Measurements from ENCODE around the gene SV2A.
A peak's percentile ranks its signal among the peaks of the same experiment; 100 is the strongest.
"Not testable (repeated sequence)": the region's sequence is repeated elsewhere in the genome, so short reads cannot be mapped to it uniquely, and the experiment has no call there.

Gene SV2A

GRCh38 chr1:149886121-149886395 is 31.6 kb downstream of the SV2A start:
- CTCF ChIA-PET: interaction anchor here (0.7 to 1.3 kb wide), 2 partner anchors 194 to 283 kb away, joined by 3 to 5 read pairs; no protein-coding TSS in a partner anchor
- not testable (repeated sequence) for H3K4me1 ChIP-seq (ENCODE audit: control insufficient read depth, insufficient read depth, low read length); H3K9me3 ChIP-seq (ENCODE audit: control insufficient read depth, insufficient read depth, low read depth, low read length); H3K36me3 ChIP-seq (ENCODE audit: control insufficient read depth in 2 of 2, insufficient read depth in 1 of 2, low read length in 2 of 2)
- POLR2A ChIA-PET: interaction anchor here (0.5 to 4.0 kb wide), 18 partner anchors 14 to 359 kb away, joined by 3 to 48 read pairs (median 8); partner anchors contain the start of genes BOLA1, MTMR11, SF3B4 and SV2A
- peak overlapping the region; percentile 39 for H3K27ac ChIP-seq (ENCODE audit: extremely low read depth, low read depth, low read length)
- H3K4me3 ChIP-seq (ENCODE audit: low read depth, low read length): peak overlapping the region; percentile 58
- TF ChIP-seq HIC1 (tag by site-specific recombination; IDR thresholded peaks at IDR 0.05) (peak; percentile 74), REPIN1 (tag by site-specific recombination; IDR thresholded peaks at IDR 0.05; ENCODE audit: low read depth) (0 out of 2 replicates have a peak, but pooled peaks have one; percentile 6), YY1 (tag by site-specific recombination; IDR thresholded peaks at IDR 0.05) (0 out of 2 replicates have a peak, but pooled peaks have one; percentile 48), SCRT2 (tag by site-specific recombination; IDR thresholded peaks at IDR 0.05) (peak; percentile 11; the same call in 1 of the 2 replicates)

GRCh38 chr1:149885339-149886120 is 32.1 kb downstream of the SV2A start:
- ChIA-PET CTCF (interaction anchor here (0.7 kb wide), 1 partner anchor 194 kb away, joined by 3 read pairs; no protein-coding TSS in a partner anchor), POLR2A (interaction anchor here (0.5 to 4.0 kb wide), 11 partner anchors 32 to 360 kb away, joined by 3 to 30 read pairs (median 8); partner anchors contain the start of genes SF3B4, SV2A and VPS45)
- Histone ChIP-seq H3K9me3 (ENCODE audit: control insufficient read depth, insufficient read depth, low read depth, low read length) (no peaks in the 10 kb centered on the region), H3K4me1 (ENCODE audit: control insufficient read depth, insufficient read depth, low read length) (0 out of 2 replicates have a peak, but pooled peaks cover 2% of the 10 kb centered on the region), H3K4me3 (ENCODE audit: low read depth, low read length) (peak overlapping the region; percentile 58), H3K36me3 (ENCODE audit: control insufficient read depth in 2 of 2, insufficient read depth in 1 of 2, low read length in 2 of 2) (no peaks in the 10 kb centered on the region), H3K27ac (ENCODE audit: extremely low read depth, low read depth, low read length) (peak overlapping the region; percentile 39)
- TF ChIP-seq KLF1 (tag by site-specific recombination; IDR thresholded peaks at IDR 0.05): no peak; the same call in 1 of the 2 replicates
- no peak for TF ChIP-seq HIC1 (tag by site-specific recombination; IDR thresholded peaks at IDR 0.05)
- no peak for TF ChIP-seq ZNF362 (tag by site-specific recombination; IDR thresholded peaks at IDR 0.05)
- no peak for TF ChIP-seq ZNF645 (tag by site-specific recombination; IDR thresholded peaks at IDR 0.05)
- no peak for TF ChIP-seq MZF1 (tag by site-specific recombination; IDR thresholded peaks at IDR 0.05; ENCODE audit: borderline replicate concordance)
- no peak for TF ChIP-seq REPIN1 (tag by site-specific recombination; IDR thresholded peaks at IDR 0.05; ENCODE audit: low read depth)
- no peak for TF ChIP-seq ZNF132 (tag by site-specific recombination; IDR thresholded peaks at IDR 0.05; ENCODE audit: borderline replicate concordance)
- no peak for TF ChIP-seq ZNF704 (tag by site-specific recombination; IDR thresholded peaks at IDR 0.05)
- 0 out of 2 replicates have a peak, but pooled peaks have one; percentile 23 for TF ChIP-seq ZNF792 (tag by site-specific recombination; IDR thresholded peaks at IDR 0.05)
- peak; percentile 65 for TF ChIP-seq OSR2 (tag by site-specific recombination; IDR thresholded peaks at IDR 0.05)
- no peak for TF ChIP-seq ZNF398 (tag by site-specific recombination; IDR thresholded peaks at IDR 0.05)
- no peak for TF ChIP-seq ZNF404 (tag by site-specific recombination; IDR thresholded peaks at IDR 0.05)
- TF ChIP-seq CTCF (tag by site-specific recombination; IDR thresholded peaks at IDR 0.05): no peak
- TF ChIP-seq ZBTB44 (tag by site-specific recombination; IDR thresholded peaks at IDR 0.05): 0 out of 2 replicates have a peak, but pooled peaks have one; percentile 5
